ENCODE data around the gene NFYA. TPM values are rescaled to one million over a fixed set of nuclear protein-coding genes. Genes with fewer than 3 reads are reported as not detected.

The NFYA gene
- total RNA-seq, 1 experiment from 2014 or later: 43.0 TPM

- Mint-ChIP-seq H3K27me3 (ENCODE audit: low read depth) (no peaks in the 10 kb centered on the region), H3K9me3 (no peaks in the 10 kb centered on the region)
- no peaks in the 10 kb centered on the region for H3K23me2 ChIP-seq (ENCODE audit: insufficient read length, low read depth, low read length, poor library complexity, severe bottlenecking)
Measured at GRCh38 chr6:41088451-41088850, 15.7 kb downstream of the NFYA start.

More at GRCh38 chr6:41088451-41088850, 15.7 kb downstream of the NFYA start:
- Histone ChIP-seq H2BK20ac (ENCODE audit: low read depth, low read length, poor library complexity, severe bottlenecking) (no peak overlapping the region), H4K5ac (ENCODE audit: insufficient read length, low read depth, low read length) (no peak overlapping the region), H2BK12ac (ENCODE audit: insufficient read length, low read depth, low read length) (no peak overlapping the region), H3T11ph (ENCODE audit: low read length) (no peak overlapping the region), H4K20me1 (ENCODE audit: control insufficient read depth, insufficient read depth, insufficient read length) (no peaks in the 10 kb centered on the region), H2AK5ac (ENCODE audit: insufficient read length, low read length) (no peak overlapping the region), H3K79me2 (ENCODE audit: insufficient read depth, low read length) (no peaks in the 10 kb centered on the region), H3K27ac (ENCODE audit: insufficient read length, low read depth, low read length) (no peak overlapping the region), H2BK5ac (ENCODE audit: insufficient read length, low read length) (no peak overlapping the region), H3K79me1 (ENCODE audit: insufficient read depth, low read depth, low read length, poor library complexity, severe bottlenecking) (peaks cover 2% of the 10 kb centered on the region), H3K56ac (ENCODE audit: insufficient read length, low read depth, low read length) (no peak overlapping the region), H2BK15ac (ENCODE audit: low read depth, low read length) (no peak overlapping the region), H2AFZ (ENCODE audit: low read length) (no peak overlapping the region), H3K4me2 (ENCODE audit: insufficient read depth, insufficient read length, low read length) (no peak overlapping the region), H2BK120ac (ENCODE audit: low read depth, low read length, poor library complexity, severe bottlenecking) (no peak overlapping the region), H3K14ac (ENCODE audit: insufficient read depth, low read length) (no peak overlapping the region), H3K4ac (ENCODE audit: low read depth, low read length) (no peak overlapping the region), H3K4me1 (ENCODE audit: insufficient read depth, low read length) (no peaks in the 10 kb centered on the region), H3K9ac (ENCODE audit: extremely low read depth, insufficient read length, low read length) (no peak overlapping the region), H4K91ac (ENCODE audit: insufficient read length, low read depth, low read length) (no peak overlapping the region), H4K8ac (replicated peaks; ENCODE audit: insufficient read length, low read depth, low read length) (no peak overlapping the region), H3K9me3 (ENCODE audit: control insufficient read depth, low read depth, low read length) (no peaks in the 10 kb centered on the region), H3K23ac (ENCODE audit: insufficient read length, low read depth, low read length) (no peak overlapping the region), H3K18ac (ENCODE audit: insufficient read length, low read depth, low read length) (no peak overlapping the region), H3K27me3 (ENCODE audit: insufficient read depth, low read length) (no peaks in the 10 kb centered on the region)
- Mint-ChIP-seq H3K36me3 (ENCODE audit: insufficient read depth in 1 of 3, low read depth in 3 of 3) (peaks cover 38 to 86% (median 83%) of the 10 kb centered on the region in 3 experiments; a peak in 6 of 7 replicates), H3K27ac (peak overlapping the region in 2 of 3 experiments; percentile 68 to 70; a peak in 3 of 7 replicates), H3K4me3 (no peak overlapping the region), H3K4me1 (peaks cover 2 to 8% of the 10 kb centered on the region in 2 experiments; a peak in 2 of 4 replicates)
- WGBS (ENCODE audit: extremely low coverage, insufficient read length, low lambda C conversion rate): no CpG with 5 or more reads among the region's 4 CpGs
- DNase-seq: no peak
- no peak for TF ChIP-seq CTCF (conservative IDR thresholded peaks at IDR 0.05)

Measured in H9 (cell line).